Endothelial cell of umbilical vein (primary cell): ENCODE measurements around the gene DNAJB13. TPM values are rescaled to one million over a fixed set of nuclear protein-coding genes. Genes with fewer than 3 reads are reported as not detected.

Source experiments
- Bru-seq: library from RNA; stranded (reverse); fragments of 400-500 nt; gene quantifications from one replicate; lab custom pipeline; 2021; lab: Mats Ljungman, UMichigan
- BruChase-seq, 2 experiments: library from RNA; stranded (reverse); fragments of 400-500 nt; gene quantifications; one replicate each; lab custom pipeline; 2021; lab: Mats Ljungman, UMichigan
- BruUV-seq: library from RNA; stranded (reverse); fragments of 400-500 nt; replicated peaks from 2 replicates; lab custom pipeline; 2021; lab: Mats Ljungman, UMichigan
- CTCF ChIA-PET: fragments of 300-600, 350-600 bp; sonication (Branson Sonifier 250); formaldehyde crosslinking; loops from one replicate; lab custom pipeline; 2021; ENCODE audit warnings: antibody characterized with exemption, inconsistent platforms; lab: Charles Lee
- POLR2A ChIA-PET: fragments of 300-600, 350-600 bp; sonication (Branson Sonifier 250); formaldehyde crosslinking; loops from one replicate; lab custom pipeline; 2021; ENCODE audit warnings: antibody characterized with exemption, inconsistent platforms; lab: Charles Lee
- DNase-seq: peaks from one replicate; pipeline ENCODE4 v3.0.0-alpha.2; 2011; ENCODE audit warnings: low read depth, low spot score
- FAIRE-seq: peaks from 2 replicates; lab custom pipeline; 2011; peaks lifted over from hg19 to GRCh38; lab: Jason Lieb, UNC
- H2AFZ ChIP-seq: 2 replicates; pipeline ENCODE4 v1.6.0; 2012; ENCODE audit warnings: low read depth, low read length, control low read depth, inconsistent platforms
- H3K27ac ChIP-seq: 2 replicates; pipeline ENCODE4 v1.5.1; 2011; ENCODE audit warnings: low read depth, mild to moderate bottlenecking, control low read depth, low read length, moderate library complexity; ENCODE audit not compliant: insufficient read depth
- H3K27me3 ChIP-seq, 2 experiments: 2 replicates each; pipeline versions ENCODE4 v1.6.0 to v1.6.1; 2011; ENCODE audit warnings: low read length in 2 of 2, mixed read lengths in 1 of 2; ENCODE audit not compliant: control insufficient read depth in 2 of 2, insufficient read depth in 2 of 2
- H3K36me3 ChIP-seq, 2 experiments: 2 replicates in 1 of 2; 3 replicates in 1 of 2; pipeline ENCODE4 v1.5.1; 2011; ENCODE audit warnings: low read length in 2 of 2, mild to moderate bottlenecking in 1 of 2, moderate library complexity in 1 of 2; ENCODE audit not compliant: control insufficient read depth in 2 of 2, insufficient read depth in 2 of 2; ENCODE audit errors: extremely low read depth in 1 of 2
- H3K4me1 ChIP-seq: 3 replicates; pipeline ENCODE4 v1.5.1; 2011; ENCODE audit warnings: mild to moderate bottlenecking, low read length; ENCODE audit not compliant: control insufficient read depth, insufficient read depth; ENCODE audit errors: extremely low read depth
- H3K4me2 ChIP-seq: 2 replicates; pipeline ENCODE4 v1.6.1; 2011; ENCODE audit warnings: low read length, control low read depth, mixed read lengths; ENCODE audit not compliant: insufficient read depth
- H3K4me3 ChIP-seq, 3 experiments: fragments of 200-600 bp in 1 of 3; sonication (generic), shearing (Covaris generic) in 1 of 3; replicated peaks in 1 of 3; 2 replicates each; pipeline ENCODE4 v1.5.1; 2011 to 2016; ENCODE audit warnings: control low read depth in 3 of 3, low read length in 3 of 3, mild to moderate bottlenecking in 2 of 3, inconsistent platforms in 1 of 3, low read depth in 1 of 3, moderate library complexity in 1 of 3; ENCODE audit not compliant: insufficient read depth in 1 of 3
- H3K79me2 ChIP-seq: 2 replicates; pipeline ENCODE4 v1.6.0; 2012; ENCODE audit warnings: low read length, inconsistent platforms; ENCODE audit not compliant: control insufficient read depth, insufficient read depth
- H3K9ac ChIP-seq: replicated peaks from 2 replicates; pipeline ENCODE3; 2011; ENCODE audit warnings: low read length, control low read depth; ENCODE audit not compliant: insufficient read depth; ENCODE audit errors: extremely low read depth
- H3K9me1 ChIP-seq: replicated peaks from 3 replicates; pipeline ENCODE4 v1.6.0; 2011; ENCODE audit warnings: mild to moderate bottlenecking, low read length; ENCODE audit not compliant: control insufficient read depth, insufficient read depth; ENCODE audit errors: extremely low read depth
- H3K9me3 ChIP-seq: replicated peaks from 2 replicates; pipeline ENCODE4 v1.5.1; 2012; ENCODE audit warnings: low read length, inconsistent platforms; ENCODE audit not compliant: control insufficient read depth, insufficient read depth
- H4K20me1 ChIP-seq: replicated peaks from 2 replicates; pipeline ENCODE3; 2011; ENCODE audit warnings: mild to moderate bottlenecking, low read length; ENCODE audit not compliant: control insufficient read depth, insufficient read depth; ENCODE audit errors: extremely low read depth
- CTCF ChIP-seq, 2 donors: IDR thresholded peaks; 1 replicate in 1 of 2; 2 replicates in 1 of 2; pipeline ENCODE4 v1.5.1; 2011; ENCODE audit warnings: low read length in 2 of 2, mild to moderate bottlenecking in 2 of 2, moderate library complexity in 2 of 2, control low read depth in 1 of 2, inconsistent platforms in 1 of 2, low read depth in 1 of 2; ENCODE audit not compliant: insufficient read depth in 1 of 2; ENCODE audit errors: extremely low read depth in 1 of 2
- EZH2 ChIP-seq: IDR thresholded peaks from 2 replicates; pipeline ENCODE4 v1.6.1; 2012; ENCODE audit warnings: borderline replicate concordance, low read depth, mild to moderate bottlenecking, moderate library complexity, low read length, inconsistent platforms; ENCODE audit not compliant: severe bottlenecking
- FOS ChIP-seq: IDR thresholded peaks from 2 replicates; pipeline ENCODE4 v1.6.1; 2011; ENCODE audit warnings: mild to moderate bottlenecking, low read length, moderate library complexity, borderline replicate concordance; ENCODE audit not compliant: insufficient read depth
- GATA2 ChIP-seq: IDR thresholded peaks from 2 replicates; pipeline ENCODE4 v1.7.0; 2011; ENCODE audit warnings: low read depth, mild to moderate bottlenecking, moderate library complexity, mixed read lengths, low read length; ENCODE audit not compliant: insufficient read length, insufficient read depth
- JUN ChIP-seq: IDR thresholded peaks from 2 replicates; pipeline ENCODE4 v1.6.1; 2011; ENCODE audit warnings: borderline replicate concordance, low read depth; ENCODE audit not compliant: insufficient read length, insufficient read depth
- MAX ChIP-seq: IDR thresholded peaks from 2 replicates; pipeline ENCODE4 v1.6.1; 2011; ENCODE audit not compliant: insufficient read depth, insufficient read length
- MYC ChIP-seq: IDR thresholded peaks from one replicate; pipeline ENCODE4 v1.6.1; 2011; ENCODE audit warnings: mild to moderate bottlenecking, low read depth, low read length
- POLR2A ChIP-seq: IDR thresholded peaks from 2 replicates; pipeline ENCODE4 v1.6.1; 2012; ENCODE audit warnings: low read depth, mild to moderate bottlenecking, control low read depth, low read length
- POLR2AphosphoS5 ChIP-seq: IDR thresholded peaks from 2 replicates; pipeline ENCODE4 v1.6.1; 2012; ENCODE audit warnings: low read depth, mild to moderate bottlenecking, control low read depth, low read length, moderate library complexity; ENCODE audit not compliant: insufficient read depth
- dilution Hi-C: fragments of 300-500 bp; cut with MboI; formaldehyde crosslinking; loops from one replicate; pipeline ENCODE4 v1.15.0; 2019; ENCODE audit warnings: low sequenced_read_pairs; ENCODE audit not compliant: extremely low pct_ligation_motif_present
- intact Hi-C: fragments of 100-400 bp; cut with micrococcal nuclease; formaldehyde crosslinking; loops from one replicate; pipeline ENCODE4 v1.10.0; 2022
- long read RNA-seq: library from polyadenylated mRNA; stranded (forward); transcript quantifications from one replicate; pipeline ENCODE4 v2.0.0, GENCODE V29; 2021
- polyA minus RNA-seq, 3 experiments: library from RNA; depleted of rRNA, polyadenylated mRNA; stranded (reverse); fragments of >200 nt; gene quantifications; 1 replicate in 1 of 3; 2 replicates in 2 of 3; pipeline ENCODE4 v1.2.3, GENCODE V29; 2011
- polyA plus RNA-seq, 4 experiments: library from polyadenylated mRNA; depleted of rRNA in 3 of 4; stranded (reverse) in 3 of 4; unstranded in 1 of 4; fragments of >200 nt; gene quantifications; 2 replicates each; pipeline versions ENCODE4 v1.2.1 to v1.2.3, GENCODE V29; 2011 to 2012; ENCODE audit warnings: missing spikeins in 1 of 4
- total RNA-seq: library from RNA; stranded (reverse); gene quantifications from 2 replicates; pipeline ENCODE4 v1.2.3, GENCODE V29; 2021

Gene DNAJB13, protein sequence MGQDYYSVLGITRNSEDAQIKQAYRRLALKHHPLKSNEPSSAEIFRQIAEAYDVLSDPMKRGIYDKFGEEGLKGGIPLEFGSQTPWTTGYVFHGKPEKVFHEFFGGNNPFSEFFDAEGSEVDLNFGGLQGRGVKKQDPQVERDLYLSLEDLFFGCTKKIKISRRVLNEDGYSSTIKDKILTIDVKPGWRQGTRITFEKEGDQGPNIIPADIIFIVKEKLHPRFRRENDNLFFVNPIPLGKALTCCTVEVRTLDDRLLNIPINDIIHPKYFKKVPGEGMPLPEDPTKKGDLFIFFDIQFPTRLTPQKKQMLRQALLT
- total RNA-seq, result 0.46 TPM in 1 of 2 replicates, not detected in the other
- 0.07 TPM in 1 of 2 replicates, not detected in the other for polyA plus RNA-seq
- 0.07 TPM in 1 of 2 replicates, not detected in the other for polyA plus RNA-seq (2011; cell fraction: cytosol; rRNA removed)
- polyA plus RNA-seq (2011; cell fraction: nucleus; rRNA removed), result 0.22 TPM in 1 of 2 replicates, not detected in the other
- not detected in 2 replicates for polyA plus RNA-seq (2012)
- not detected in 2 replicates for polyA minus RNA-seq
- not detected for polyA minus RNA-seq (2011; cell fraction: cytosol; rRNA and poly(A)+ RNA removed)
- not detected in 2 replicates for polyA minus RNA-seq (2011; cell fraction: nucleus; rRNA and poly(A)+ RNA removed)
- Bru-seq, nascent RNA, result percentile 10 among the genes with signal in this experiment
- percentile 10 among the genes with signal in this experiment for BruChase-seq, experiment 1, labeled RNA remaining after a 6-hour chase
- BruChase-seq, experiment 2, labeled RNA remaining after a 2-hour chase, result not detected
- long read RNA-seq, result 0 reads

DNA sequence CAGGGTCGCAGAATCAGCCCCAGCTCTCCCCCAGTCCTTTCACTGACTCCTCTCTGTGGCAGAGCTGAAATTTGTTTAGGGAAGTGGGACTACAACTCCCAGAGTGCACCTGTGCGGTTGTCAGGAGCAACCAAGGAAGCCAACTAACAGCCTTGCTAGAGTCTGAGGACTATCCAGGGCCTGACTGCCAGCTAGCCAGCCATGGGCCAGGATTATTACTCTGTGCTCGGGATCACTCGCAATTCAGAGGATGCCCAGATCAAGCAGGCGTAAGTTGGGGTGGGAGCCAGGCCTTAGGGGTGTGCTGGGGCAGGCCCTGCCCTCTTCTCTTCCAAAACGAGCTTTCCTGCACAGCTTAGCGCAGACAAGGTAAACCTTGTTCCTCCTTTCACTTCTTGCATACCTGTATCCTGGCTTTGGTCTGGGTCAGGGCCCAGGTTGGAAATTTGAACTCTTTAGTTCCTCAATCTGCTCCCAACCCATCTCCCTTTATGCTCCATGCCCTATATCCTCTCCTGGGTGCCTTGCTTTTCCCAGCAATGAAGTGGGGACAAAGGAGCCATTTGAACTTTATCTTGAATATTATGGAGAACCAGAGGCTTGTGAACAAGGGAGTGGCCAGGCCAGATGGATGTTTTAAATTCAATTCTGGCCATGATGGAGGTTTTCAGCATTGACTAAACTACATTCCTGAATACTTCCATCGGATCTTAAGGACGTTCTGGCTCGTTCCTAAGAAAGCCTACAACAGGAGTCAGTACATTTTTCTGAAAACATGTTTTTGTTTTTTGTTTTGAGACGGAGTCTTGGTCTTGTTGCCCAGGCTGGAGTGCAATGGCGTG, at the start of gene DNAJB13:
TSS of gene DNAJB13 (plus strand) at position 158 of the 842 bp plus-strand sequence. CDS start at position 202, 44 bp downstream.
- Histone ChIP-seq H3K27ac (no peak within 1 kb of the TSS), H3K4me3 (no peak within 1 kb of the TSS), H3K9ac (no peak within 1 kb of the TSS), H4K20me1 (no peaks in the 10 kb centered on the region), H3K79me2 (no peaks in the 10 kb centered on the region), H2AFZ (no peak within 1 kb of the TSS), H3K4me1 (no peaks in the 10 kb centered on the region), H3K36me3 (no peaks in the 10 kb centered on the region), H3K4me2 (no peak within 1 kb of the TSS), H3K27me3 (no peaks in the 10 kb centered on the region), H3K9me1 (no peaks in the 10 kb centered on the region), H3K9me3 (no peaks in the 10 kb centered on the region)
- dilution Hi-C loops (no loop called here), intact Hi-C loops (no loop called here)
- no TSS peak for BruUV-seq
- FAIRE-seq, result peak; percentile 87
- TF ChIP-seq MYC (no peak), FOS (no peak), GATA2 (no peak), EZH2 (no peak), POLR2A (no peak), JUN (no peak), POLR2AphosphoS5 (no peak), CTCF (IDR thresholded peaks at IDR 0.05; ENCODE audit: extremely low read depth in 1 of 2, insufficient read depth in 1 of 2, low read depth in 1 of 2, low read length in 2 of 2) (no peak), MAX (no peak)
- DNase-seq, result peak; percentile 46
- ChIA-PET CTCF (no interaction called here), POLR2A (no interaction called here)
